Gastrocnemius medialis (tissue), 4 donors: ENCODE results near the gene BPGM.

Experiments used
- CTCF ChIP-seq, 5 experiments: fragments of 450-650 bp in 3 of 5; fragments of 200-600 bp in 2 of 5; sonication (generic) in 2 of 5; IDR thresholded peaks in 4 of 5; conservative IDR thresholded peaks in 1 of 5; 1 replicate in 4 of 5; 2 replicates in 1 of 5; pipeline ENCODE4 v1.5.1; 2016 to 2019; ENCODE audit warnings: antibody characterized with exemption in 5 of 5, mild to moderate bottlenecking in 3 of 5, moderate library complexity in 3 of 5
- POLR2A ChIP-seq, 2 donors: fragments of 450-650 bp; IDR thresholded peaks; one replicate each; pipeline ENCODE4 v1.6.1; 2017; ENCODE audit warnings: antibody characterized with exemption in 2 of 2, mild to moderate bottlenecking in 2 of 2, moderate library complexity in 2 of 2

- no peak for TF ChIP-seq CTCF (IDR thresholded peaks at IDR 0.05 in 4 of 5, conservative IDR thresholded peaks at IDR 0.05 in 1 of 5)
- no peak for TF ChIP-seq POLR2A (IDR thresholded peaks at IDR 0.05)
Observed at GRCh38 chr7:134667899-134668298, 21.2 kb downstream of the BPGM start.
